Measurements from ENCODE around the gene TLR9. TPM values are rescaled to one million over a fixed set of nuclear protein-coding genes. Genes with fewer than 3 reads are reported as not detected.

TLR9 gene
- total RNA-seq, 1 experiment from 2014 or later: not detected

GRCh38 chr3:52262447-52262846 lies 37.0 kb upstream of the TLR9 start:
- ATAC-seq (no peak), DNase-seq (ENCODE audit: low spot score) (no peak)
- no peaks in the 10 kb centered on the region for H3K4me1 Mint-ChIP-seq
- no peak overlapping the region for H3K27ac Mint-ChIP-seq
- H3K27me3 Mint-ChIP-seq (ENCODE audit: low read depth): no peaks in the 10 kb centered on the region
- no peak overlapping the region for H3K4me3 Mint-ChIP-seq
- POLR2A ChIA-PET: no interaction called here
- TF ChIP-seq ZNF512 (CRISPR knock-in tag; IDR thresholded peaks at IDR 0.05; ENCODE audit: borderline replicate concordance) (no peak), SOX15 (CRISPR knock-in tag; IDR thresholded peaks at IDR 0.05) (no peak), ERG (CRISPR knock-in tag; IDR thresholded peaks at IDR 0.05) (no peak), SMAD3 (CRISPR knock-in tag; IDR thresholded peaks at IDR 0.05; ENCODE audit: borderline replicate concordance) (no peak), NFYB (CRISPR knock-in tag; conservative IDR thresholded peaks at IDR 0.05; ENCODE audit: low read depth) (no peak), ZSCAN18 (CRISPR knock-in tag; IDR thresholded peaks at IDR 0.05) (no peak), RORB (CRISPR knock-in tag; IDR thresholded peaks at IDR 0.05) (no peak), ZBTB21 (CRISPR knock-in tag; IDR thresholded peaks at IDR 0.05; ENCODE audit: borderline replicate concordance) (no peak), ZNF138 (CRISPR knock-in tag; conservative IDR thresholded peaks at IDR 0.05) (no peak), ATF1 (CRISPR knock-in tag; IDR thresholded peaks at IDR 0.05) (no peak), CREB1 (CRISPR knock-in tag; IDR thresholded peaks at IDR 0.05) (no peak), IRF1 (CRISPR knock-in tag; IDR thresholded peaks at IDR 0.05) (no peak), TP53 (CRISPR knock-in tag; IDR thresholded peaks at IDR 0.05) (no peak), ZNF317 (CRISPR knock-in tag; IDR thresholded peaks at IDR 0.05; ENCODE audit: borderline replicate concordance, low read depth) (no peak)
- H3K9me3 Mint-ChIP-seq: no peaks in the 10 kb centered on the region
- peaks cover 91% of the 10 kb centered on the region for H3K36me3 Mint-ChIP-seq
- CTCF ChIA-PET: interaction anchor here (2.5 kb wide), 1 partner anchor 42 kb away, joined by 7 read pairs; no protein-coding TSS in a partner anchor

GRCh38 chr3:52259448-52259847 lies 34.0 kb upstream of the TLR9 start:
- no peak overlapping the region for H3K27ac Mint-ChIP-seq
- CTCF ChIA-PET: interaction anchor here (1.2 to 1.8 kb wide), 4 partner anchors 18 to 39 kb away, joined by 3 to 8 read pairs (median 6); partner anchors contain the start of gene WDR82
- no peak overlapping the region for H3K4me3 Mint-ChIP-seq
- H3K4me1 Mint-ChIP-seq: no peaks in the 10 kb centered on the region
- ATAC-seq: no peak
- H3K9me3 Mint-ChIP-seq: no peaks in the 10 kb centered on the region
- no peak for TF ChIP-seq TP53 (CRISPR knock-in tag; IDR thresholded peaks at IDR 0.05)
- no peak for TF ChIP-seq ZBTB21 (CRISPR knock-in tag; IDR thresholded peaks at IDR 0.05; ENCODE audit: borderline replicate concordance)
- no peak for DNase-seq (ENCODE audit: low spot score)
- H3K36me3 Mint-ChIP-seq: peaks cover 92% of the 10 kb centered on the region
- H3K27me3 Mint-ChIP-seq (ENCODE audit: low read depth): no peaks in the 10 kb centered on the region
- POLR2A ChIA-PET: no interaction called here

- TF ChIP-seq MXD4 (CRISPR knock-in tag; IDR thresholded peaks at IDR 0.05; ENCODE audit: borderline replicate concordance) (no peak), MLX (CRISPR knock-in tag; IDR thresholded peaks at IDR 0.05) (no peak), JUN (CRISPR knock-in tag; IDR thresholded peaks at IDR 0.05) (no peak), NR2C2 (CRISPR knock-in tag; IDR thresholded peaks at IDR 0.05) (no peak)
- ChIA-PET CTCF (interaction anchor here (0.7 to 1.3 kb wide), 3 partner anchors 19 to 39 kb away, joined by 3 to 4 read pairs (median 3); partner anchors contain the start of gene WDR82), POLR2A (no interaction called here)
- Mint-ChIP-seq H3K4me3 (no peak overlapping the region), H3K27me3 (ENCODE audit: low read depth) (no peaks in the 10 kb centered on the region), H3K36me3 (peaks cover 88% of the 10 kb centered on the region), H3K4me1 (no peaks in the 10 kb centered on the region), H3K27ac (no peak overlapping the region), H3K9me3 (no peaks in the 10 kb centered on the region)
- ATAC-seq (no peak), DNase-seq (ENCODE audit: low spot score) (no peak)
Measured at GRCh38 chr3:52259035-52259434, 33.6 kb upstream of the TLR9 start.
